Loucy (cell line): ENCODE measurements around the gene ARID3B.

Experiments used
- EZH2phosphoT487 ChIP-seq: fragments of 200-600 bp; IDR thresholded peaks from 2 replicates; pipeline ENCODE4 v1.6.1; 2018; ENCODE audit warnings: antibody characterized with exemption, mild to moderate bottlenecking, moderate library complexity, borderline replicate concordance
- TF ChIP-seq, protein P1 (sequence below): fragments of 200-600 bp; sonication (generic); conservative IDR thresholded peaks from 2 replicates; pipeline ENCODE4 v1.5.1; 2014; ENCODE audit warnings: mild to moderate bottlenecking, antibody characterized with exemption, low read length

DNA sequence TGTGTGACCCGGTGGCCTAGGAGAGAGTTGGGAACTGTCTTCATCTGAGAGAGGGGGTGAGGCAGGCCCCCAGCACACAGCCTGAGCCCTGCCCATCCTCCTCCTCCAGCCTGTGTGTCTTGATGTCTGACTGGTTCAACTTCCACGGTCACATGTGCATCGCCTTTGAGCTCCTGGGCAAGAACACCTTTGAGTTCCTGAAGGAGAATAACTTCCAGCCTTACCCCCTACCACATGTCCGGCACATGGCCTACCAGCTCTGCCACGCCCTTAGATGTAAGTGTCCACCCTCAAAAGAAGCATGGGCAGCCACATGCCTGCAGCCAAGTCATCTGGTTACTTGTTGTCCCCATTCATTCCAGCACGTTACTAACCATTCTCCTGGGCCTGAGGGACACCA lies 84.7 kb downstream of the ARID3B start:
- TF ChIP-seq, protein P1, sequence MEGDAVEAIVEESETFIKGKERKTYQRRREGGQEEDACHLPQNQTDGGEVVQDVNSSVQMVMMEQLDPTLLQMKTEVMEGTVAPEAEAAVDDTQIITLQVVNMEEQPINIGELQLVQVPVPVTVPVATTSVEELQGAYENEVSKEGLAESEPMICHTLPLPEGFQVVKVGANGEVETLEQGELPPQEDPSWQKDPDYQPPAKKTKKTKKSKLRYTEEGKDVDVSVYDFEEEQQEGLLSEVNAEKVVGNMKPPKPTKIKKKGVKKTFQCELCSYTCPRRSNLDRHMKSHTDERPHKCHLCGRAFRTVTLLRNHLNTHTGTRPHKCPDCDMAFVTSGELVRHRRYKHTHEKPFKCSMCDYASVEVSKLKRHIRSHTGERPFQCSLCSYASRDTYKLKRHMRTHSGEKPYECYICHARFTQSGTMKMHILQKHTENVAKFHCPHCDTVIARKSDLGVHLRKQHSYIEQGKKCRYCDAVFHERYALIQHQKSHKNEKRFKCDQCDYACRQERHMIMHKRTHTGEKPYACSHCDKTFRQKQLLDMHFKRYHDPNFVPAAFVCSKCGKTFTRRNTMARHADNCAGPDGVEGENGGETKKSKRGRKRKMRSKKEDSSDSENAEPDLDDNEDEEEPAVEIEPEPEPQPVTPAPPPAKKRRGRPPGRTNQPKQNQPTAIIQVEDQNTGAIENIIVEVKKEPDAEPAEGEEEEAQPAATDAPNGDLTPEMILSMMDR = no peak
- TF ChIP-seq EZH2phosphoT487 = no peak
